ENCODE results near the gene AQP3.
"Not testable (repeated sequence)": the region's sequence is repeated elsewhere in the genome, so short reads cannot be mapped to it uniquely, and the experiment has no call there.

DNA sequence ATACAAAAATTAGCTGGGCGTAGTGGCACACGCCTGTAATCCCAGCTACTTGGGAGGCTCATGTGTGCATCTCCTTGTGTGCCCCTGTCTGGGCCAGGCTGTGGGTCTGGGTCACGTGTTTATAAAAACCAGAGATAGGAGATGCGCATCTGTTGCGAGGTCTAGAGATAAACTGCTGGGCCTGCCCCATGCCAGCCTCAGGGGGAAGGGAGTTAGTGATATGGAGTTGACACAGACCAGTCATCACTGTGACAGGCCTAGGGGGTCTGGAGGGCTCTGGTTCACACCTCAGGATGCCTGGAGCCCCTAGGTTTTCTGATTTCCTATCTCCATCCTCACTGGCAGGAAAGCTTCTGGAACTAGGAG is 7.3 kb upstream of the AQP3 start:
- TF ChIP-seq, protein P1, sequence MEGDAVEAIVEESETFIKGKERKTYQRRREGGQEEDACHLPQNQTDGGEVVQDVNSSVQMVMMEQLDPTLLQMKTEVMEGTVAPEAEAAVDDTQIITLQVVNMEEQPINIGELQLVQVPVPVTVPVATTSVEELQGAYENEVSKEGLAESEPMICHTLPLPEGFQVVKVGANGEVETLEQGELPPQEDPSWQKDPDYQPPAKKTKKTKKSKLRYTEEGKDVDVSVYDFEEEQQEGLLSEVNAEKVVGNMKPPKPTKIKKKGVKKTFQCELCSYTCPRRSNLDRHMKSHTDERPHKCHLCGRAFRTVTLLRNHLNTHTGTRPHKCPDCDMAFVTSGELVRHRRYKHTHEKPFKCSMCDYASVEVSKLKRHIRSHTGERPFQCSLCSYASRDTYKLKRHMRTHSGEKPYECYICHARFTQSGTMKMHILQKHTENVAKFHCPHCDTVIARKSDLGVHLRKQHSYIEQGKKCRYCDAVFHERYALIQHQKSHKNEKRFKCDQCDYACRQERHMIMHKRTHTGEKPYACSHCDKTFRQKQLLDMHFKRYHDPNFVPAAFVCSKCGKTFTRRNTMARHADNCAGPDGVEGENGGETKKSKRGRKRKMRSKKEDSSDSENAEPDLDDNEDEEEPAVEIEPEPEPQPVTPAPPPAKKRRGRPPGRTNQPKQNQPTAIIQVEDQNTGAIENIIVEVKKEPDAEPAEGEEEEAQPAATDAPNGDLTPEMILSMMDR (IDR thresholded peaks at IDR 0.05; ENCODE audit: low read depth, low read length, poor library complexity, severe bottlenecking): not testable (repeated sequence)
- not testable (repeated sequence) for TF ChIP-seq EZH2phosphoT487 (IDR thresholded peaks at IDR 0.05; ENCODE audit: borderline replicate concordance, low read length)

Measured in DOHH2 (cell line).